GM18505 (cell line): ENCODE results near the gene RYR3.

Source experiments
- ATAC-seq: cut with Tn5 transposase; IDR thresholded peaks from one replicate; pipeline ENCODE4 v1.9.1; 2021; ENCODE audit not compliant: unreplicated experiment
- POLR2A ChIP-seq: IDR thresholded peaks from 4 replicates; pipeline ENCODE4 v1.6.1; 2011; ENCODE audit warnings: borderline replicate concordance; ENCODE audit not compliant: insufficient read depth, insufficient read length; ENCODE audit errors: extremely low read depth

The RYR3 gene

GRCh38 chr15:33912326-33912725 lies 601.6 kb downstream of the RYR3 start:
- TF ChIP-seq POLR2A: no peak
- ATAC-seq: no peak

GRCh38 chr15:33913459-33913858 lies 602.7 kb downstream of the RYR3 start:
- TF ChIP-seq POLR2A: no peak
- ATAC-seq: no peak
